Right ventricle myocardium inferior (tissue), 1 donor: Measurements from ENCODE around the gene CUL5. TPM values are rescaled to one million over a fixed set of nuclear protein-coding genes. Genes with fewer than 3 reads are reported as not detected.
"Not testable (repeated sequence)": the region's sequence is repeated elsewhere in the genome, so short reads cannot be mapped to it uniquely, and the experiment has no call there.

Experiments used
- ATAC-seq: fragments of 200-7000 bp; cut with Tn5 transposase; one replicate; pipeline ENCODE4 v1.9.1; 2020; ENCODE audit warnings: mild to moderate bottlenecking, moderate library complexity
- DNase-seq: peaks from one replicate; pipeline ENCODE4 v3.0.0; 2021; ENCODE audit errors: missing footprints
- intact Hi-C: fragments of 100-400 bp; cut with DNase I; formaldehyde crosslinking; loops from one replicate; pipeline ENCODE4 v1.11.0; 2022
- total RNA-seq: library from RNA; stranded (reverse); fragmentation: NEBNext Ultra II Directional; extraction: Animal tissue kit (Norgen Biotek cat#: 25700); gene quantifications from one replicate; pipeline ENCODE4 v1.2.1, GENCODE V29; 2021
- donor health status: DM: no; HTN: yes; CAD: no; lungs with severe emphysema.

CUL5 gene
- total RNA-seq, 1 donor from 2014 or later: 34.2 TPM

GRCh38 chr11:108093128-108093904 lies 84.6 kb downstream of the CUL5 start:
- ATAC-seq (no peak), DNase-seq (no peak)
- intact Hi-C loops: no loop called here

- intact Hi-C loops: no loop called here
- DNase-seq (no peak), ATAC-seq (no peak)
Measured at GRCh38 chr11:108097179-108097578, 88.5 kb downstream of the CUL5 start.

GRCh38 chr11:108101090-108101775 lies 92.5 kb downstream of the CUL5 start:
- intact Hi-C loops: no loop called here
- DNase-seq: no peak
- ATAC-seq: peak; percentile 72

DNA sequence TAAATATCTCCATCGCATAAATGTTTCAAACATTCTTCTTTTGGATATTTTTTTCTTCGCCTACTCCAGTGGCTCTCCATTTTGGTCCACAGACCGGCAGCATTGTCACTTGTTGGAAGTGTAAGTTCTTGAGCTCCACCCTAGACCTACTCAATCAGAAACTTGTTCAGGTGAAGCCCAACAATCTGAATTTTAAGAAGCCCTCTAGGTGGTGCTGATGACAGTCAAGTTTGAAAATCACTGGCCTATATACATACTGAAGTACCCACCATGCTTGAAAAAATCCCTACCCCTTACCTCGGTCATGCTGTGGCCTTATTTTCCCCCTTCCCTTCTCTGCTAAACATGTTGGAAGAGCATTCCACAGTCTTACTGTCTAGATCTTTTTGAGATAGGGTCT lies 102.4 kb downstream of the CUL5 start:
- intact Hi-C loops: no loop called here
- no peak for DNase-seq
- no peak for ATAC-seq

- ATAC-seq: no peak
- intact Hi-C loops: no loop called here
Measured at GRCh38 chr11:108112057-108112456, 103.4 kb downstream of the CUL5 start.

GRCh38 chr11:108115500-108116140 lies 106.9 kb downstream of the CUL5 start:
- ATAC-seq (peak; percentile 89), DNase-seq (peak; percentile 74)
- intact Hi-C loops: loop anchor here (5.0 kb wide), 1 partner anchor 532 kb away; no protein-coding TSS in a partner anchor

More at GRCh38 chr11:108112057-108112456, 103.4 kb downstream of the CUL5 start:
- DNase-seq: no peak

GRCh38 chr11:108117746-108118371 lies 109.2 kb downstream of the CUL5 start:
- intact Hi-C loops: loop anchor here (5.0 kb wide), 1 partner anchor 529 kb away; no protein-coding TSS in a partner anchor
- no peak for ATAC-seq
- no peak for DNase-seq

- intact Hi-C loops: loop anchor here (2.0 to 5.0 kb wide), 2 partner anchors 102 to 346 kb away; partner anchors contain the start of genes ATM, C11orf65 and NPAT
- DNase-seq, ATAC-seq: not testable (repeated sequence)
Measured at GRCh38 chr11:108120936-108121273, 112.2 kb downstream of the CUL5 start.

- peak; percentile 95 for ATAC-seq
- intact Hi-C loops: loop anchor here (2.0 to 5.0 kb wide), 2 partner anchors 101 to 346 kb away; partner anchors contain the start of genes ATM, C11orf65 and NPAT
Measured at GRCh38 chr11:108121274-108122155, 112.8 kb downstream of the CUL5 start, which contains the start of gene ACAT1. Gene ACAT1, plus strand, starts transcription at chr11:108121567. Its CDS starts 40 bp downstream, at chr11:108121607.

GRCh38 chr11:108122166-108122628 lies 113.5 kb downstream of the CUL5 start:
- ATAC-seq (no peak), DNase-seq (no peak)
- intact Hi-C loops: loop anchor here (5.0 kb wide), 1 partner anchor 345 kb away; the partner anchor contains the start of gene C11orf65

More at GRCh38 chr11:108121274-108122155, 112.8 kb downstream of the CUL5 start, which contains the start of gene ACAT1:
- DNase-seq: peak; percentile 100

DNA sequence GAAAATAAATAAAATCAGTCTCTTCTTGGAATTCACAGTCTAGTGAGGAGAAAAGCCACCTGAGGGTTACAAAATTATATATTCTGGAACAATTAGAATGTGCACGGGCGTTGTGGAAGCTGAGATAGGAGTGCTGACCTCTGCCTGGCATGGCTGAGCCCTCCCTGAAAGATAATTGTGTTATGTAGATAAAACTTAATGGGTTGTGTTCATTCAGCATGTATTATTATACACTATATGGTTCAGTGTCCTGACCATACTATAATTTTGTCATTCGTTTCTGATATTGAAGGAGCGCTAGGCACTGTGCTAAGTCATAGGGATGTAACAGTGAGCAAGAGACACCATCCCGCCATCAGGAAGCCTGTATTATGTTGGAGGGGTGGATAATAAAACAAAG lies 116.4 kb downstream of the CUL5 start:
- ATAC-seq: no peak
- intact Hi-C loops: no loop called here
- DNase-seq: no peak

DNA sequence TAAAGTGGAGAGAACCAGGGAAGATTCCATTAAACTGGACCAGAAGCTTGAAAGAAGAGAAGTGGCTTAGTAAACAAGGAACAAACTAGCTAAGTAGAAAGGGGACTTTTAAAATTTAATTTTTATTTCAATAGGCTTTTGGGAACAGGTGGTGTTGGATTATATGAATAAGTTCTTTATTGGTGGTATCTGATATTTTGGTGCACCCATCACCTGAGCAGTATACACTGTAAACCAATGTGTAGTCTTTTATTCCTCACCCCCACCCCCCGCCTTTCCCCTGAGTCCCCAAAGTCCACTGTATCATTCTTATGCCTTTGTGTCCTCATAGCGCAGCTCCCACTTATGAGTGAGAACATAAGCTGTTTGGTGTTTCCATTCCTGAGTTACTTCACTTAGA lies 120.1 kb downstream of the CUL5 start:
- ATAC-seq (no peak), DNase-seq (no peak)
- intact Hi-C loops: no loop called here

GRCh38 chr11:108131993-108132392 lies 123.3 kb downstream of the CUL5 start:
- DNase-seq (no peak), ATAC-seq (no peak)
- intact Hi-C loops: no loop called here

GRCh38 chr11:108132993-108133538 lies 124.4 kb downstream of the CUL5 start:
- ATAC-seq, intact Hi-C loops, DNase-seq: not testable (repeated sequence)

GRCh38 chr11:108135845-108136544 lies 127.3 kb downstream of the CUL5 start:
- intact Hi-C loops: no loop called here
- no peak for ATAC-seq
- no peak for DNase-seq

DNA sequence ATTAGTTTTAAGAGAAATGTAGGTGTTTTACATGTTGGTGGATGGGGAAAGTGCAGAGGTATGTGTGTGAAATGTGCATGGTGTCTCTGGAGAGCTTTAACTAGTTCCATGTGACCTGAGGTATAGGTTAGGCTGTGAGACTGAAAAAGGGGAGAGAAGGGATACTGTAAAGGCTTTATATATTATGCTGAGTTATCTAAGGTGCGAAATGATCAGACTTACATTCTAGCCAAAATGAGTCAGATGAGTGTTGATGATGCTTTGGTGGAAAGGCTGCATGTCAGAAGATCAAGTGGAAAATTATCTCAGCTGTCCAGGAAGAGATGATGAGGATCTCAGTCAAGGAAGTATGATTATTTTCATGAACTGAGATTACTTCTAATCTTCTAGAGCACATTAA lies 128.5 kb downstream of the CUL5 start:
- ATAC-seq: no peak
- no peak for DNase-seq
- intact Hi-C loops: no loop called here

- intact Hi-C loops: no loop called here
- no peak for ATAC-seq
- no peak for DNase-seq
Measured at GRCh38 chr11:108142304-108142703, 133.6 kb downstream of the CUL5 start.
